ENCODE data around the gene C15orf39. TPM values are rescaled to one million over a fixed set of nuclear protein-coding genes. Genes with fewer than 3 reads are reported as not detected.

The C15orf39 gene
- total and polyA plus RNA-seq, 2 experiments from 2014 or later, result 13.4 to 54.1 TPM

DNA sequence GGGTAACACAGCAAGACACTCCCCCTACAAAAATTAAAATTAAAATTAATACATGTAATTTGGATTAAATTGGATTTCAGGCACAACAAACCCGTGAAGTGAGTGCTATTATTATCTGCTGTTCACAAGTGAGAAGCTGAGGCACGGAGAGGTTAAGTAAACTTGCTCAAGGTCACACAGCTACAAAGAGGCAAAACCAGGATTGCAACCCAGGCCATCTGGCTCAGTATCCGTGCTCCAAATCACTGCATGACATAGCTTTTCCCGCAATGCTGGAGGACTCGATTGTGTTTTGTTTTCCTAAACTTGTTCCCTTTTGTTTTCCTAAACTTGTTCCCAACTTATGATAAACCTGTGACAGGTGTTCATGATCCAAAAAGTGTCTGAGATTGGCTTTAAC lies 19.9 kb upstream of the C15orf39 start (continued):
- TF ChIP-seq EZH2 (IDR thresholded peaks at IDR 0.05; ENCODE audit: low read depth, unreplicated experiment) (no peak), NANOG (IDR thresholded peaks at IDR 0.05; ENCODE audit: borderline replicate concordance) (no peak), JUNB (IDR thresholded peaks at IDR 0.05; ENCODE audit: unreplicated experiment) (no peak), POLR2AphosphoS5 (IDR thresholded peaks at IDR 0.05; ENCODE audit: low read depth) (no peak), STAT1 (IDR thresholded peaks at IDR 0.05; ENCODE audit: unreplicated experiment) (no peak)

DNA sequence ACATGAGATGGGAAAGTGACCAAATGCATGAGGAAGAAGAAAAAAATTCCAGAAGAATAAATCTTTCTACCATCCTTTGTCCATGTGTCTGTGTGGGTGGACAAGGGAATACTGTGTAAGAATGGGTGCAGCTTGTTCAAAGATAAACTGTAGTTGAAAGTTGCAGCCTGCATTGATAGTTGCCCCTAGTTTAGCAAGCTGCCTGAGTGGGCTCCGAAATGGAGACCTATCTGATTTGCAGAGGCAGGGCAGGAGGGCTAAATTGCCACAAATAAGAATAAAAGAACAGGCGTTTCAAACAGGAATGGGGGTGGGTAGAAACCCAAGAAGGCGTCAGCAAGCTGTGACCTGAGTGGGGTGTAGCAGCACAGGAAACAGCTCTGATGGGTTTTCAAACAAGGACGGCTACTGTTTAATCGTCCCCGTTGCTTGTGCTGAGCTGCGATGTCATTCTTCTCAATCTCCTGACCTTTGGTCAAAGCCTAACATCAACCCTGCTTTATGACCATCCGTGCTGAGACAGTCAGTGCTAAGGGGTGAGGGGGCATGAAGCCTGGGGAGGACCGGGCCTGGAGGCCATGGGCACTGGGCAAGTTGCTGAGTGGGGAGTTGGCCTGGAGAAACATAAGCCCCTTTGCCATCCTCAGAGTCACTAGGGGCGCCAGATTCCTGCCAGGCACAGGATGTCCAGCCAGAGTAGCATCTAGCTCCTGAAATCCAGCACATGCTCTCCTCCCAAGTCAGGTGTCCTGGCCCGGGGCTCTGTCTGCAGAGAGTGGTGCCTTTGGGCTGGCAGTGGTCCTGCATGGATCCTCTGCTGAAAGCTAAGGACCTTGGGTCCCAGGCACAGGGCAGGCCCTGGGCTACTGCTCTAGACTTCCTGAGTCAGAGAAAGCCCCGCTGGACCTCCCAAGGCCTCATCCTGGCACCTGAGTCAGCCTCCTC lies 19.2 kb upstream of the C15orf39 start:
- Histone ChIP-seq H3K27ac (ENCODE audit: low read depth) (no peak overlapping the region), H4K20me1 (replicated peaks; ENCODE audit: insufficient read depth) (no peaks in the 10 kb centered on the region), H2AFZ (peak overlapping the region; percentile 90), H3F3A (replicated peaks; ENCODE audit: low read depth) (0 out of 2 replicates have a peak, but pooled peaks cover 11% of the 10 kb centered on the region), H3K4me1 (ENCODE audit: insufficient read depth) (peaks cover 45% of the 10 kb centered on the region), H3K36me3 (ENCODE audit: insufficient read depth) (no peaks in the 10 kb centered on the region), H3K27me3 (ENCODE audit: insufficient read depth) (peaks cover 10% of the 10 kb centered on the region), H3K9me2 (ENCODE audit: insufficient read depth) (no peaks in the 10 kb centered on the region), H3K79me2 (replicated peaks; ENCODE audit: insufficient read depth) (no peaks in the 10 kb centered on the region), H3K4me3 (no peak overlapping the region), H3K4me2 (0 out of 2 replicates have a peak overlapping the region, but pooled peaks have one; percentile 26)
- Mint-ChIP-seq H3K9me3 (no peaks in the 10 kb centered on the region), H3K36me3 (ENCODE audit: low read depth) (no peaks in the 10 kb centered on the region), H3K4me3 (no peak overlapping the region; the same call in 2 of the 3 replicates), H3K27ac (no peak overlapping the region), H3K4me1 (peaks cover 39% of the 10 kb centered on the region), H3K27me3 (ENCODE audit: insufficient read depth, low read depth, poor library complexity) (peaks cover 20% of the 10 kb centered on the region)
- ATAC-seq (peak; percentile 7; the same call in 2 of the 3 replicates), DNase-seq (ENCODE audit: low spot score) (peak; percentile 54)
- TF ChIP-seq, protein P1, sequence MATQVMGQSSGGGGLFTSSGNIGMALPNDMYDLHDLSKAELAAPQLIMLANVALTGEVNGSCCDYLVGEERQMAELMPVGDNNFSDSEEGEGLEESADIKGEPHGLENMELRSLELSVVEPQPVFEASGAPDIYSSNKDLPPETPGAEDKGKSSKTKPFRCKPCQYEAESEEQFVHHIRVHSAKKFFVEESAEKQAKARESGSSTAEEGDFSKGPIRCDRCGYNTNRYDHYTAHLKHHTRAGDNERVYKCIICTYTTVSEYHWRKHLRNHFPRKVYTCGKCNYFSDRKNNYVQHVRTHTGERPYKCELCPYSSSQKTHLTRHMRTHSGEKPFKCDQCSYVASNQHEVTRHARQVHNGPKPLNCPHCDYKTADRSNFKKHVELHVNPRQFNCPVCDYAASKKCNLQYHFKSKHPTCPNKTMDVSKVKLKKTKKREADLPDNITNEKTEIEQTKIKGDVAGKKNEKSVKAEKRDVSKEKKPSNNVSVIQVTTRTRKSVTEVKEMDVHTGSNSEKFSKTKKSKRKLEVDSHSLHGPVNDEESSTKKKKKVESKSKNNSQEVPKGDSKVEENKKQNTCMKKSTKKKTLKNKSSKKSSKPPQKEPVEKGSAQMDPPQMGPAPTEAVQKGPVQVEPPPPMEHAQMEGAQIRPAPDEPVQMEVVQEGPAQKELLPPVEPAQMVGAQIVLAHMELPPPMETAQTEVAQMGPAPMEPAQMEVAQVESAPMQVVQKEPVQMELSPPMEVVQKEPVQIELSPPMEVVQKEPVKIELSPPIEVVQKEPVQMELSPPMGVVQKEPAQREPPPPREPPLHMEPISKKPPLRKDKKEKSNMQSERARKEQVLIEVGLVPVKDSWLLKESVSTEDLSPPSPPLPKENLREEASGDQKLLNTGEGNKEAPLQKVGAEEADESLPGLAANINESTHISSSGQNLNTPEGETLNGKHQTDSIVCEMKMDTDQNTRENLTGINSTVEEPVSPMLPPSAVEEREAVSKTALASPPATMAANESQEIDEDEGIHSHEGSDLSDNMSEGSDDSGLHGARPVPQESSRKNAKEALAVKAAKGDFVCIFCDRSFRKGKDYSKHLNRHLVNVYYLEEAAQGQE (IDR thresholded peaks at IDR 0.05; ENCODE audit: unreplicated experiment), result no peak
- TF ChIP-seq ZNF114 (CRISPR knock-in tag; IDR thresholded peaks at IDR 0.05) (no peak), ZNF331 (CRISPR knock-in tag; IDR thresholded peaks at IDR 0.05; ENCODE audit: low read depth) (no peak), EZH2phosphoT487 (IDR thresholded peaks at IDR 0.05; ENCODE audit: unreplicated experiment) (no peak), NANOG (IDR thresholded peaks at IDR 0.05; ENCODE audit: borderline replicate concordance) (no peak), CREB1 (CRISPR knock-in tag; IDR thresholded peaks at IDR 0.05; ENCODE audit: low read depth) (no peak)
- TF ChIP-seq, protein P2, sequence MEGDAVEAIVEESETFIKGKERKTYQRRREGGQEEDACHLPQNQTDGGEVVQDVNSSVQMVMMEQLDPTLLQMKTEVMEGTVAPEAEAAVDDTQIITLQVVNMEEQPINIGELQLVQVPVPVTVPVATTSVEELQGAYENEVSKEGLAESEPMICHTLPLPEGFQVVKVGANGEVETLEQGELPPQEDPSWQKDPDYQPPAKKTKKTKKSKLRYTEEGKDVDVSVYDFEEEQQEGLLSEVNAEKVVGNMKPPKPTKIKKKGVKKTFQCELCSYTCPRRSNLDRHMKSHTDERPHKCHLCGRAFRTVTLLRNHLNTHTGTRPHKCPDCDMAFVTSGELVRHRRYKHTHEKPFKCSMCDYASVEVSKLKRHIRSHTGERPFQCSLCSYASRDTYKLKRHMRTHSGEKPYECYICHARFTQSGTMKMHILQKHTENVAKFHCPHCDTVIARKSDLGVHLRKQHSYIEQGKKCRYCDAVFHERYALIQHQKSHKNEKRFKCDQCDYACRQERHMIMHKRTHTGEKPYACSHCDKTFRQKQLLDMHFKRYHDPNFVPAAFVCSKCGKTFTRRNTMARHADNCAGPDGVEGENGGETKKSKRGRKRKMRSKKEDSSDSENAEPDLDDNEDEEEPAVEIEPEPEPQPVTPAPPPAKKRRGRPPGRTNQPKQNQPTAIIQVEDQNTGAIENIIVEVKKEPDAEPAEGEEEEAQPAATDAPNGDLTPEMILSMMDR (conservative IDR thresholded peaks at IDR 0.05; ENCODE audit: low read depth in 2 of 2), result peak; percentile 46 to 56
- TF ChIP-seq, protein P3, sequence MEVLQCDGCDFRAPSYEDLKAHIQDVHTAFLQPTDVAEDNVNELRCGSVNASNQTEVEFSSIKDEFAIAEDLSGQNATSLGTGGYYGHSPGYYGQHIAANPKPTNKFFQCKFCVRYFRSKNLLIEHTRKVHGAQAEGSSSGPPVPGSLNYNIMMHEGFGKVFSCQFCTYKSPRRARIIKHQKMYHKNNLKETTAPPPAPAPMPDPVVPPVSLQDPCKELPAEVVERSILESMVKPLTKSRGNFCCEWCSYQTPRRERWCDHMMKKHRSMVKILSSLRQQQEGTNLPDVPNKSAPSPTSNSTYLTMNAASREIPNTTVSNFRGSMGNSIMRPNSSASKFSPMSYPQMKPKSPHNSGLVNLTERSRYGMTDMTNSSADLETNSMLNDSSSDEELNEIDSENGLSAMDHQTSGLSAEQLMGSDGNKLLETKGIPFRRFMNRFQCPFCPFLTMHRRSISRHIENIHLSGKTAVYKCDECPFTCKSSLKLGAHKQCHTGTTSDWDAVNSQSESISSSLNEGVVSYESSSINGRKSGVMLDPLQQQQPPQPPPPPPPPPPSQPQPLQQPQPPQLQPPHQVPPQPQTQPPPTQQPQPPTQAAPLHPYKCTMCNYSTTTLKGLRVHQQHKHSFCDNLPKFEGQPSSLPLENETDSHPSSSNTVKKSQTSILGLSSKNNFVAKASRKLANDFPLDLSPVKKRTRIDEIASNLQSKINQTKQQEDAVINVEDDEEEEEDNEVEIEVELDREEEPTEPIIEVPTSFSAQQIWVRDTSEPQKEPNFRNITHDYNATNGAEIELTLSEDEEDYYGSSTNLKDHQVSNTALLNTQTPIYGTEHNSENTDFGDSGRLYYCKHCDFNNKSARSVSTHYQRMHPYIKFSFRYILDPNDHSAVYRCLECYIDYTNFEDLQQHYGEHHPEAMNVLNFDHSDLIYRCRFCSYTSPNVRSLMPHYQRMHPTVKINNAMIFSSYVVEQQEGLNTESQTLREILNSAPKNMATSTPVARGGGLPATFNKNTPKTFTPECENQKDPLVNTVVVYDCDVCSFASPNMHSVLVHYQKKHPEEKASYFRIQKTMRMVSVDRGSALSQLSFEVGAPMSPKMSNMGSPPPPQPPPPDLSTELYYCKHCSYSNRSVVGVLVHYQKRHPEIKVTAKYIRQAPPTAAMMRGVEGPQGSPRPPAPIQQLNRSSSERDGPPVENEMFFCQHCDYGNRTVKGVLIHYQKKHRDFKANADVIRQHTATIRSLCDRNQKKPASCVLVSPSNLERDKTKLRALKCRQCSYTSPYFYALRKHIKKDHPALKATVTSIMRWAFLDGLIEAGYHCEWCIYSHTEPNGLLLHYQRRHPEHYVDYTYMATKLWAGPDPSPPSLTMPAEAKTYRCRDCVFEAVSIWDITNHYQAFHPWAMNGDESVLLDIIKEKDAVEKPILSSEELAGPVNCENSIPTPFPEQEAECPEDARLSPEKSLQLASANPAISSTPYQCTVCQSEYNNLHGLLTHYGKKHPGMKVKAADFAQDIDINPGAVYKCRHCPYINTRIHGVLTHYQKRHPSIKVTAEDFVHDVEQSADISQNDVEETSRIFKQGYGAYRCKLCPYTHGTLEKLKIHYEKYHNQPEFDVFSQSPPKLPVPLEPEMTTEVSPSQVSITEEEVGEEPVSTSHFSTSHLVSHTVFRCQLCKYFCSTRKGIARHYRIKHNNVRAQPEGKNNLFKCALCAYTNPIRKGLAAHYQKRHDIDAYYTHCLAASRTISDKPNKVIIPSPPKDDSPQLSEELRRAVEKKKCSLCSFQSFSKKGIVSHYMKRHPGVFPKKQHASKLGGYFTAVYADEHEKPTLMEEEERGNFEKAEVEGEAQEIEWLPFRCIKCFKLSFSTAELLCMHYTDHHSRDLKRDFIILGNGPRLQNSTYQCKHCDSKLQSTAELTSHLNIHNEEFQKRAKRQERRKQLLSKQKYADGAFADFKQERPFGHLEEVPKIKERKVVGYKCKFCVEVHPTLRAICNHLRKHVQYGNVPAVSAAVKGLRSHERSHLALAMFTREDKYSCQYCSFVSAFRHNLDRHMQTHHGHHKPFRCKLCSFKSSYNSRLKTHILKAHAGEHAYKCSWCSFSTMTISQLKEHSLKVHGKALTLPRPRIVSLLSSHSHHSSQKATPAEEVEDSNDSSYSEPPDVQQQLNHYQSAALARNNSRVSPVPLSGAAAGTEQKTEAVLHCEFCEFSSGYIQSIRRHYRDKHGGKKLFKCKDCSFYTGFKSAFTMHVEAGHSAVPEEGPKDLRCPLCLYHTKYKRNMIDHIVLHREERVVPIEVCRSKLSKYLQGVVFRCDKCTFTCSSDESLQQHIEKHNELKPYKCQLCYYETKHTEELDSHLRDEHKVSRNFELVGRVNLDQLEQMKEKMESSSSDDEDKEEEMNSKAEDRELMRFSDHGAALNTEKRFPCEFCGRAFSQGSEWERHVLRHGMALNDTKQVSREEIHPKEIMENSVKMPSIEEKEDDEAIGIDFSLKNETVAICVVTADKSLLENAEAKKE (CRISPR knock-in tag; IDR thresholded peaks at IDR 0.05), result no peak

All from GM23338 (cell line).